Left lung (tissue), 10 donors: ENCODE data around the gene ESPNL. TPM values are rescaled to one million over a fixed set of nuclear protein-coding genes. Genes with fewer than 3 reads are reported as not detected.

Source experiments
- ATAC-seq: fragments of 200-7000 bp; cut with Tn5 transposase; one replicate; pipeline ENCODE4 v1.9.1; 2020; ENCODE audit warnings: moderate library complexity
- DNase-seq, 4 donors: peaks; one replicate each; pipeline ENCODE4 v3.0.0-alpha.2; 2013 to 2020
- H3K27ac ChIP-seq, 2 donors: fragments of 200-600 bp; sonication (generic) in 1 of 2; one replicate each; pipeline versions ENCODE4 v1.5.0 to v1.8.0; 2020 to 2021
- H3K27me3 ChIP-seq, 2 donors: fragments of 200-600 bp; sonication (generic) in 1 of 2; one replicate each; pipeline versions ENCODE4 v1.5.0 to v1.8.0; 2020 to 2021
- H3K36me3 ChIP-seq, 2 donors: fragments of 200-600 bp; sonication (generic) in 1 of 2; one replicate each; pipeline versions ENCODE4 v1.5.0 to v1.8.0; 2020 to 2021
- H3K4me1 ChIP-seq, 2 donors: fragments of 200-600 bp; one replicate each; pipeline ENCODE4 v1.8.0; 2021
- H3K4me3 ChIP-seq, 2 donors: fragments of 200-600 bp; sonication (generic) in 1 of 2; one replicate each; pipeline versions ENCODE4 v1.5.0 to v1.8.0; 2020 to 2021; ENCODE audit warnings: mild to moderate bottlenecking in 1 of 2
- H3K9me3 ChIP-seq, 2 donors: fragments of 200-600 bp; sonication (generic) in 1 of 2; one replicate each; pipeline versions ENCODE4 v1.5.0 to v1.8.0; 2020 to 2021
- intact Hi-C, 2 donors: fragments of 100-400 bp; cut with DNase I; formaldehyde crosslinking; loops; one replicate each; pipeline versions ENCODE4 v1.11.2 to v1.14.2; 2022
- polyA plus RNA-seq, 6 donors: library from polyadenylated mRNA; unstranded; fragments of 120-200 nt; gene quantifications; one replicate each; pipeline ENCODE4 v1.2.1, GENCODE V29; 2013; ENCODE audit not compliant: insufficient read length in 6 of 6
- total RNA-seq, 2 donors: library from RNA; stranded (reverse); fragmentation: NEBNext Ultra II Directional; extraction: Animal tissue kit (Norgen Biotek cat#: 25700); gene quantifications; one replicate each; pipeline ENCODE4 v1.2.1, GENCODE V29; 2021
- TF ChIP-seq, protein P1 (sequence below), 2 donors: fragments of 200-600 bp; sonication (generic) in 1 of 2; IDR thresholded peaks; one replicate each; pipeline versions ENCODE4 v1.5.0 to v1.8.0; 2021; ENCODE audit warnings: antibody characterized with exemption in 2 of 2
- donor health status: DM: no; HTN: yes; CAD: no.
- donor health status: DM: no; HTN: no; CAD: no.

The ESPNL gene
- total and polyA plus RNA-seq, 8 donors, result 0.55 to 6.7 (median 2.0) TPM

DNA sequence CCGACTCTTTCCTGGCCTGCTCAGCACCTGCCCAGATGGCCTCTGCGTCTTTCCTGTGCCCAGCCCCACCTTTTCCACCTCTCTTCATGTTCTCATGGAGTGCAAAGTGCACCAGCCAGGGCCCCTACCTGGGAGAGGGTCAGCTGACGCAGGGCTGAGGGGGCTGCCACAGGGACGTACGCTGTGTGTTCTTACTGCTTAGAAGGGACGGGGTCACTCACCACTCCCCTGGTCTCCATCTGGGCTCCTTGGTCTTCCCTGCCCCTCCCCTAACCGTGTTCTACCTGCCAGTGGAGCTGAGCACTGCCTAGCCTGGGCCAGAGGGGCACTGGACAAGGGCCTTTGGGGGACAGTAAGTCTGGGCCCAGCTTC, 67.2 kb downstream of the ESPNL start:
- H3K36me3 ChIP-seq, result peaks cover 0 to 57% of the 10 kb centered on the region in 2 donors
- DNase-seq (no peak), ATAC-seq (no peak)
- no peak overlapping the region for H3K27ac ChIP-seq
- H3K9me3 ChIP-seq, result no peaks in the 10 kb centered on the region
- H3K4me3 ChIP-seq, result no peak overlapping the region
- intact Hi-C loops, result no loop called here
- H3K27me3 ChIP-seq, result peaks cover 14 to 31% of the 10 kb centered on the region in 2 donors
- TF ChIP-seq, protein P1, sequence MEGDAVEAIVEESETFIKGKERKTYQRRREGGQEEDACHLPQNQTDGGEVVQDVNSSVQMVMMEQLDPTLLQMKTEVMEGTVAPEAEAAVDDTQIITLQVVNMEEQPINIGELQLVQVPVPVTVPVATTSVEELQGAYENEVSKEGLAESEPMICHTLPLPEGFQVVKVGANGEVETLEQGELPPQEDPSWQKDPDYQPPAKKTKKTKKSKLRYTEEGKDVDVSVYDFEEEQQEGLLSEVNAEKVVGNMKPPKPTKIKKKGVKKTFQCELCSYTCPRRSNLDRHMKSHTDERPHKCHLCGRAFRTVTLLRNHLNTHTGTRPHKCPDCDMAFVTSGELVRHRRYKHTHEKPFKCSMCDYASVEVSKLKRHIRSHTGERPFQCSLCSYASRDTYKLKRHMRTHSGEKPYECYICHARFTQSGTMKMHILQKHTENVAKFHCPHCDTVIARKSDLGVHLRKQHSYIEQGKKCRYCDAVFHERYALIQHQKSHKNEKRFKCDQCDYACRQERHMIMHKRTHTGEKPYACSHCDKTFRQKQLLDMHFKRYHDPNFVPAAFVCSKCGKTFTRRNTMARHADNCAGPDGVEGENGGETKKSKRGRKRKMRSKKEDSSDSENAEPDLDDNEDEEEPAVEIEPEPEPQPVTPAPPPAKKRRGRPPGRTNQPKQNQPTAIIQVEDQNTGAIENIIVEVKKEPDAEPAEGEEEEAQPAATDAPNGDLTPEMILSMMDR (IDR thresholded peaks at IDR 0.05), result no peak
- peaks cover 0 to 22% of the 10 kb centered on the region in 2 donors for H3K4me1 ChIP-seq

DNA sequence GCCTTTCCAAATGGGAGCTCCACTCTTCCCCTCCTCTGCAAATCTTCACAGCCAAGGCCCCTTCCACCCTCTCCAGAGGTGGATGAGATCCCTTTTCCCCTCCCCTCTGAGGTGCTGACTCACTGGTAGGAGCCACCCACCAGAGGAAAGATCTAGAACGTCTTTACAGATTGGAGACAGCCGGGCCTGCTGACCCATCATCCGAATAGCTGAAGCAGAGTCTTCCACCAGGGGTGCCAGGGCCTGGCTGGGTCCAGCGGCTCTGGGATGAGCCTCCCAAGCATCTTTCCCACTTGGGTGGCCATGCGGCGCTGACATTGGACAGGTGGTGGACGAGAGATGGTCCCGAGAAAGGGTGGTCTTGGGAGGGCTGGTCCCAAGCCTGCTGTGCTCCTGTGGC, 67.6 kb downstream of the ESPNL start:
- DNase-seq, result no peak

DNA sequence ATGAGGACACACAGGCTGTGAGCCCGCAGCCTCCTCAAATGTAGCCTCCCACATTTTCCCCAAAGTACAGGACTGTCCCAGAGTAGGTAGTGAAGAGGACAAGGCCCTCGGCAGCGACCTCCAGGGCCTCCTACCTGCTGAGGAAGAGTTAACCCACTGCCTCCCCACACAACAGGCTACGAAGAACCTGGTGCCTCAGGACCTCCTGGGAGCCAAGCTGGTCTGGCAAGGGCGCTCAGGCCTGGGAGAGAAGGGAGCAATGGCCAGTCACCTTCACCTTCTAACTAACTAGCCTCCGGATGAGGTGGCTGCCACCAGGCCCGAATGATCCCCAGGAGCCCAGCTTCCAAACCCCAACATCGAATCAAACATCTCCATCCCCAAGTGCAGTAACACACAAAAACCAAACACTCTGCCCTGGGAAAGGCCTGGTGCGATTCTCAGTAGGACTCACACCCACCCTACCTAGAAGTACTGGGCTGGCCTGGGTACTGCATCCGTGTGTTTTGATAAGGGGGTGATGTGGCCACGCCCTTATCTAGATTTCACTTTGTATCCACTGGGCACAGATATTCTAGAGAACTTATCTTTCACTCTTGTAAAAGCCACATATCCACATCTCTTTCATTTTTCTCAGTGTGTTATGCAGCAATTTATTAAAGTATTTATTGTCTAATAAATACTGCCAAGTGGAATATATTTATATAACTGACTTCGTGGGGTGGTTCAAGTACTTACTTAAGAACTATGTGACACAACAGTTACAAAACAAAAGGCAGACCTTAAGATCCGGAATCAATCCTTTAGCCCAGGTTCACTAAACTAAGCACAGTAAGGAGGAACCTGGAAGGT, 68.3 kb downstream of the ESPNL start:
- Histone ChIP-seq H3K4me1 (peaks cover 0 to 20% of the 10 kb centered on the region in 2 donors), H3K9me3 (no peaks in the 10 kb centered on the region), H3K4me3 (no peak overlapping the region), H3K27me3 (peaks cover 10 to 21% of the 10 kb centered on the region in 2 donors), H3K27ac (peak overlapping the region in 1 of 2 donors; percentile 43), H3K36me3 (peaks cover 0 to 67% of the 10 kb centered on the region in 2 donors)
- intact Hi-C loops, result no loop called here
- ATAC-seq (no peak), DNase-seq (no peak)
- TF ChIP-seq, protein P1 (IDR thresholded peaks at IDR 0.05), result no peak

More for the DNA sequence above, 67.6 kb downstream of the ESPNL start:
- ATAC-seq, result no peak
- Histone ChIP-seq H3K27ac (no peak overlapping the region), H3K4me3 (no peak overlapping the region), H3K4me1 (peaks cover 0 to 22% of the 10 kb centered on the region in 2 donors), H3K36me3 (peaks cover 0 to 61% of the 10 kb centered on the region in 2 donors), H3K9me3 (no peaks in the 10 kb centered on the region), H3K27me3 (peaks cover 14 to 27% of the 10 kb centered on the region in 2 donors)
- intact Hi-C loops, result no loop called here
- TF ChIP-seq, protein P1 (IDR thresholded peaks at IDR 0.05), result no peak

DNA sequence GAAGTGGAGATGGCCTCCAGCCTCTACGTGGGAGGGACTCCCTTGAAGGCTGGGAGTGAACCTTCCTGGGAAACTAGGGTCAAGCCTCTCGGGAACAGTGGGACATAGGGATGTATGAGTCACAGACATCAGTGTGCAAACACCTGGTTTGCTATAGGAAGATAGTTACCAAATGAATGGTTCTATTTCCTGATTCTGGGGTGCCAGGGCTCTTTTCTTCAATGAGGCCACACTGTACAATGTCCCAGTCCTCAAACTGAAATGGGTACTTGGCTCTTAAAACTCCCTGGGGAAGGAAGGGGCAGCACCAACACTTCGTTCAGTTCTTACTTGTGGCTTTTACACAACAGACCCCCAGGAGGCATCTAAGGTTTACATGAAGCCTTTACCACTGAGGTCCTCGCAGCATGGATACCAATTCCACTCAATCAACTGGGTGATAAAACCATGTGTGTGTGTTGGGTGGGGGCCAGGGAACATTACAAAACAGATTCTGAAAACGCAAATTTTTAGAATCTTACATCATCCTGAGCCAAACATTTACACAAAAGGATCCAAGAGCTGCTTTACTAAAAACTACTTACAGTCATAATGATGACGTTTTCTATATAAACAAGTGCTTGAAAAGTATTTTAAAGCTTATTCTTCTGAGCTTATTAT, 69.0 kb downstream of the ESPNL start:
- intact Hi-C loops, result no loop called here
- Histone ChIP-seq H3K36me3 (peaks cover 0 to 75% of the 10 kb centered on the region in 2 donors), H3K27ac (peak overlapping the region in 1 of 2 donors; percentile 43)

More for the DNA sequence above, 69.0 kb downstream of the ESPNL start:
- ATAC-seq (peak; percentile 24), DNase-seq (no peak)
- no peaks in the 10 kb centered on the region for H3K9me3 ChIP-seq
- peaks cover 2 to 13% of the 10 kb centered on the region in 2 donors for H3K27me3 ChIP-seq
- peaks cover 0 to 12% of the 10 kb centered on the region in 2 donors for H3K4me1 ChIP-seq
- no peak overlapping the region for H3K4me3 ChIP-seq
- TF ChIP-seq, protein P1 (IDR thresholded peaks at IDR 0.05), result no peak
